Activated T-cell treated with anti-CD3 and anti-CD28 coated beads for 1 hour (primary cell): Measurements from ENCODE around the gene PHACTR1.

Experiments used
- DNase-seq: peaks from one replicate; pipeline ENCODE4 v3.0.0-alpha.2; 2020; ENCODE audit warnings: low read depth

The PHACTR1 gene

GRCh38 chr6:13030396-13030795, 313.8 kb downstream of the PHACTR1 start:
- DNase-seq: no peak

GRCh38 chr6:13032566-13032965, 316.0 kb downstream of the PHACTR1 start:
- no peak for DNase-seq

DNA sequence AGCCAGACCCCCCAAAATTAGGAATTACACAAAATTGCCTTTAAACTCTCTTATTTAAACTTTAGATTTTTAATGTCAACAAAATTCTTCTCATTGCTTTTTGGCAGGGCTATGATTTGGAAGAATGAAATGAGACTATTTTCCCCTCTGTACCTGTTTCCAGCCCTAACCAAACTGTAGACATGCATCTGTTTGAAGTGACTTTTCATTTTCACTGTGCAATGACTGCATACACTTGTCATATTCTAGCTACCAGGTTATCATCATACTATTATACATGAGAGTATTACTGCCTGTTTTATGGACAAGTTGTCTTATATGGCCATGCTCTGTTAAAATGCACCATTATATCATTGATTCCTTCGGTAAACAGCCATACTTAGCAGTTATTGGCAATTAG, 316.6 kb downstream of the PHACTR1 start:
- DNase-seq: no peak

- DNase-seq: no peak
Observed at GRCh38 chr6:13034316-13034715, 317.7 kb downstream of the PHACTR1 start.

DNA sequence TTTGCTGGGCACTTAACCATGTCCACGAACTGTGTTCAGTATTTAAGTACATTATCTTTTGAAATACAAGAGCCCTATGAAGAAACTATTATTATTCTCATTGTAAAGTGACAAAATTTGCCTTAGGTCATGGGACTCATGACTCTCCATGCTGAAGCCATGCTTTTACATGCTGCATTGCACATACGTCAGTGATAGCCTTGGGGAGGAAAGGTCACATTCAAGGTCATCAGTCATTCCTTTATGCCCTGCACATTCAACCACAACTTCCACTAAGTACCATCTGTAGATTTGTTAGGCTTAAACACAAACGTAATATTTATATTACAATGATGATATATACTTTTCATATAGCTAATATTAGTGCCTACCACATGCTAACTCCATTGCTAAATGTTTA, 319.0 kb downstream of the PHACTR1 start:
- DNase-seq: no peak

- DNase-seq: no peak
Observed at GRCh38 chr6:13038315-13038714, 321.7 kb downstream of the PHACTR1 start.

DNA sequence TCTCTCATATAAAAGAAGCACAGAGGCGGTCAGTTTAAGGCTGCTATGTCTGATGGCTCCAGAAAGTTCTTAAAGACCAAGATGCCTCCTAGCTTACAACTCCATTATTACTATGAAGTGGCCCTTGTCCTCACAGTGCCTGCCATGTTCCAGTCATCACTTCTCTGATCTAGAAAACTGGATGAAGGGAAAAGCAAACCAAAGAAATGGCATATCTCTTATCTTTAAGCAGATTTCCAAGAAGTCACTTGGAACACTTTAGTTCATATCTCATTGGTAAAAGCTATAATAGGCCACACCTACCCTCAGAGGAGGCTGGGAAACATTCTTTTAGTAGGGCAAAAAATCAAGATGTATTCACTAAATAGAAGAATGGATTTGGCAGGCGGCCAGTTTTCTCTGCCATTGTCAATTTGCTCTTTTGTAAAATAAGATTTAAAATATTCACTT, 322.2 kb downstream of the PHACTR1 start:
- DNase-seq: no peak

GRCh38 chr6:13044390-13044789, 327.8 kb downstream of the PHACTR1 start:
- DNase-seq: no peak

GRCh38 chr6:13044896-13045295, 328.3 kb downstream of the PHACTR1 start:
- no peak for DNase-seq

- DNase-seq: no peak
Observed at GRCh38 chr6:13045676-13046075, 329.1 kb downstream of the PHACTR1 start.

- no peak for DNase-seq
Observed at GRCh38 chr6:13046084-13046483, 329.5 kb downstream of the PHACTR1 start.

GRCh38 chr6:13048113-13048512, 331.5 kb downstream of the PHACTR1 start:
- DNase-seq: no peak

GRCh38 chr6:13049666-13050254, 333.2 kb downstream of the PHACTR1 start:
- no peak for DNase-seq

DNA sequence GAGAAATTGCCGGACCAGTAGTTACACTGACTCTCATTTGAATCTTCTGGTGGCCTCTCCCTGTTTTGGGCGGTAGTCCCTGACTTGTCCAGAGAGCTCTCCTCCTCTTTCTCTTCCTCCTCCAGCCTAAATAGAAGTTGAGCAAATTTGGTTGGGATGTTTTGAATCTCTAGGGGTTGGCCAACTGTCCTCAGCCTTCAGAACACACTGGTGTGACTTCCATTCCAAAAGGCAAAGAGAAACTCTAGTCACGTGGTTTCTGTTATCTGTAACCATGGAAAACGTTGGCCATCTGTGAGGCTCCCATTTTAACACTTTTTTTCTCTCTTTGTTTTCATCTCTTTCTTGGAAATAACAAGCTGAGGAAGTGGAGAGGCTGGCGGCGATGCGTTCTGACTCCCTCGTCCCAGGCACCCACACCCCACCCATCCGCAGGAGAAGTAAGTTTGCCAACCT, 336.5 kb downstream of the PHACTR1 start:
- DNase-seq: no peak

GRCh38 chr6:13058051-13058450, 341.5 kb downstream of the PHACTR1 start:
- no peak for DNase-seq

DNA sequence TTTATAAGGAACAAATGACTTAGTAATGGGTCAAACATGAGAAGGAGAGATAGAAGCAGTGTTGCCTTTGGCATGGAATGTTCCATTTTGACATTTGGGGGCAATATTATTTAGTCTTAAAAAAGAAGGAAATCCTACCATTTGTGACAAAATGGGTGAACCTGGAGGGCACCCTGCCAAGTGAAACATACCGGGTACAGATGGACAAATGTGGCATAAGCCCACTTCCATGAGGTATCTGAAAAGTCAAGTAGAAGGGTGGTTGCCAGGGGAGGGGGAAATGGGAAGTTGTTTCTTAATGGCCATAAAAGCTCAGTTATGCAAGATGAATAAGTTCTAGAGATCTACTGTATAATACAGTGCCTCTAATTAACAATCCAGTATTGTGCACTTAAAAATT, 342.5 kb downstream of the PHACTR1 start:
- no peak for DNase-seq

DNA sequence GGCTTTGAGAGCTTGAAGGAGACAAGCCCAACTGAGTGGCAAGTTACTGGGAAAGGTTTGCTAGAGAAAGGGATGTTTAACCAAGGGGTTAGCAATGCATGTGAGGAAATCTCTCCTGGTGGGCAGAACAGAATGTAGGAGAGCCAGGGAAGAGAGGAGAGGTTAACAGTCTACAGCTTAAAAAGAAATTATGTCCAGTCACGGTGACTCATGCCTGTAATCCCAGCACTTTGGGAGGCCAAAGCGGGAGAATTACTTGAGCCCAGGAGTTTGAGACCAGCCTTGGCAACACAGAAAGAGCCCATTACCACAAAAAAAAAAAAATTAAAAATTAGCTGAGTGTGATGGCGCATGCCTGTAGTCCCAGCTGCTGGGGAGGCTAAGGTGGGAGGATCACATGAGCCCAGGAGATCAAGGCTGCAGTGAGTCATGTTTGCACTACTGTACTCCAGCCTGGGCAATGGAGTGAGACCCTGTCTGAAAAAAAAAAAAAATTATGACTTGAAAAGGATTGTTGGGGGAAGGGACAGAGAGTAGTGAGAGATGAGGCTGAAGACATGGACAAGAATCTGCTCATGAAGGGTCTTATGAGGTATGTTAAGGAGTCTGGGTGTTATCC, 346.8 kb downstream of the PHACTR1 start:
- DNase-seq: no peak

- DNase-seq: no peak
Observed at GRCh38 chr6:13065581-13065980, 349.0 kb downstream of the PHACTR1 start.

DNA sequence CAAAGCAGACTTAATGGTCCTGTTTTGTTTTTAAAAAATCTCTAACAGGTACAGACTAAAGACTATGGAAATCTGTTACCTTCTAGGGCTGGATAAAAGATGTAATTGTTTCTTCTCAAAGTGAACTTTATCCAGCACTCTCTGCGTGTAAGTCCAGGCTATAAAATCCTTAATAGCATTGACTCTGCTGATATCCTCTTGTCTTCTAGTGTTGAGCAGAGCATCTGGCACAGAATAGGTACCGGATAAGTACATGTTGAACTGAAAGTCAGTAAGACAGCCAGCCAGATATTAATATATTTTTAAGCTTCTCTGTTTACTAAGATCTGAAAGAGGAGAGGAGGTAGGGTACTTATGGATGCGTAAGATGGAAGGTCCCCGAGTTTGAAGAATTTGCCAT, 349.5 kb downstream of the PHACTR1 start:
- no peak for DNase-seq

- DNase-seq: no peak
Observed at GRCh38 chr6:13066820-13067219, 350.3 kb downstream of the PHACTR1 start.

GRCh38 chr6:13068586-13069210, 352.1 kb downstream of the PHACTR1 start:
- no peak for DNase-seq

DNA sequence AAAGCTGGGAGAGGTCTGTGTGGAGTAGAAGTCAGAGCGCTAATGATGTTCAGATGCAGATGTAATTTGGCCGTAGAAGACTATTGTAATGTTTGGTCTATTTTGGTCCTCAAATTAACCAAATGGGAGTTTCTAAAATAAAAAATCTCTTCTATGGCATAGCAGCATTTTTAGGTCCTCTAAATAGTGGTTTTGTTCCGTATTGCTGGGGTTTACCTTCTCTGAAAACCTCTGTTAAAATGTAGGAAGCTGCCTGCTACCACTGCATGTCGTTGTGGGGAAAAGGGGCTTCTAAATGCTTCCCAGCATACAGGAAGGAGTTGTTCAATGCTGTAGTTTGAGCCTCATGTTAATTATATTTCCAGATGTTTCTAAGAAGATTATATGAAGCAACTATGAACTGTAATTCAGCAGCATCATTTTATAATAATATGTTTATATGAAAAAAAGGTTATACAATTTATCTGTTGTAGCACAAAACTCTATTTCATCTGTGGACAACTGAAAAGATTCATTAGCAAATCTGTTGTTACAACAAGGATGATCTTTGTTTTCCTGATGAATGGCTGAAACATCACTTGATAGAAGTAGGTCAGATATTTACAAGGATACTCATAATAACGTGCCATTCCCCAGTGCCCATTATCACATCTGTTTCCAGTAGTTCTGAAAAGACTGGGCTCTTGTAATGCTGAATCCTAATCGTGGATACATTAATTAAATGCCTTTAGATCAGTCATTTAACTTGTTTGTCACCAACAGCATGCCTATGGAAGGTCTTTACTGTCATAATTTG, 355.2 kb downstream of the PHACTR1 start:
- DNase-seq: no peak
